DOHH2 (cell line): ENCODE measurements around the gene ZNF319.

Experiments used
- EZH2phosphoT487 ChIP-seq: fragments of 200-600 bp; sonication (generic); IDR thresholded peaks from 2 replicates; pipeline ENCODE4 v1.6.1; 2017; ENCODE audit warnings: borderline replicate concordance, mild to moderate bottlenecking, antibody characterized with exemption, low read length, moderate library complexity, mixed read lengths
- TF ChIP-seq, protein P1 (sequence below): fragments of 200-600 bp; sonication (generic); IDR thresholded peaks from one replicate; pipeline ENCODE4 v1.5.1; 2014; ENCODE audit warnings: antibody characterized with exemption, mild to moderate bottlenecking, low read depth, low read length; ENCODE audit not compliant: poor library complexity, severe bottlenecking

DNA sequence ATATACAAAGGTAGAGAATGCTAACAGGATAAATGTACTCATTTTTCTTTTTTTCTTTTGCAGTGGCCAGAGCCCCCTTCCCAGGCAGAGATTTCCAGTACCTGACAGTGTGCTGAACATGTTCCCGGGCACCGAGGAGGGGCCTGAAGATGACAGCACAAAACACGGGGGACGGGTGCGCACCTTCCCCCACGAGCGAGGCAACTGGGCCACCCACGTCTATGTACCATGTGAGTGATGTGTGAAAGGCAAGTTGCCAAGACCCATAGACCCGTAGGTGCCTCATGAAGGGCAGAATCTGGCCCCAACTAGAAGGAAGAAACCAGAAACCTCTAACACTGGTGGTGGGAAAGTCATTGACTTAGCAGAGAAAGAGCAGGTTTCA is 1.9 kb upstream of the ZNF319 start:
- TF ChIP-seq, protein P1, sequence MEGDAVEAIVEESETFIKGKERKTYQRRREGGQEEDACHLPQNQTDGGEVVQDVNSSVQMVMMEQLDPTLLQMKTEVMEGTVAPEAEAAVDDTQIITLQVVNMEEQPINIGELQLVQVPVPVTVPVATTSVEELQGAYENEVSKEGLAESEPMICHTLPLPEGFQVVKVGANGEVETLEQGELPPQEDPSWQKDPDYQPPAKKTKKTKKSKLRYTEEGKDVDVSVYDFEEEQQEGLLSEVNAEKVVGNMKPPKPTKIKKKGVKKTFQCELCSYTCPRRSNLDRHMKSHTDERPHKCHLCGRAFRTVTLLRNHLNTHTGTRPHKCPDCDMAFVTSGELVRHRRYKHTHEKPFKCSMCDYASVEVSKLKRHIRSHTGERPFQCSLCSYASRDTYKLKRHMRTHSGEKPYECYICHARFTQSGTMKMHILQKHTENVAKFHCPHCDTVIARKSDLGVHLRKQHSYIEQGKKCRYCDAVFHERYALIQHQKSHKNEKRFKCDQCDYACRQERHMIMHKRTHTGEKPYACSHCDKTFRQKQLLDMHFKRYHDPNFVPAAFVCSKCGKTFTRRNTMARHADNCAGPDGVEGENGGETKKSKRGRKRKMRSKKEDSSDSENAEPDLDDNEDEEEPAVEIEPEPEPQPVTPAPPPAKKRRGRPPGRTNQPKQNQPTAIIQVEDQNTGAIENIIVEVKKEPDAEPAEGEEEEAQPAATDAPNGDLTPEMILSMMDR, result no peak
- TF ChIP-seq EZH2phosphoT487, result no peak
